WTC11 (cell line): ENCODE measurements around the gene ETV3. TPM values are rescaled to one million over a fixed set of nuclear protein-coding genes. Genes with fewer than 3 reads are reported as not detected.

Experiments
- ATF1 ChIP-seq: sonication (generic); formaldehyde crosslinking; IDR thresholded peaks from 2 replicates; pipeline ENCODE4 v1.8.1; 2023; ENCODE audit warnings: mild to moderate bottlenecking, moderate library complexity, missing genetic modification reagents
- CBFB ChIP-seq: sonication (generic); formaldehyde crosslinking; IDR thresholded peaks from 2 replicates; pipeline ENCODE4 v1.8.1; 2022; ENCODE audit warnings: mild to moderate bottlenecking, low read depth, missing genetic modification reagents
- CREM ChIP-seq: sonication (generic); formaldehyde crosslinking; IDR thresholded peaks from 2 replicates; pipeline ENCODE4 v1.8.1; 2022; ENCODE audit warnings: mild to moderate bottlenecking, missing genetic modification reagents, moderate library complexity
- ESRRA ChIP-seq: sonication (generic); formaldehyde crosslinking; IDR thresholded peaks from 2 replicates; pipeline ENCODE4 v1.8.1; 2022; ENCODE audit warnings: mild to moderate bottlenecking, missing genetic modification reagents, borderline replicate concordance
- FOXK1 ChIP-seq: sonication (generic); formaldehyde crosslinking; IDR thresholded peaks from 2 replicates; pipeline ENCODE4 v1.8.0; 2022; ENCODE audit warnings: mild to moderate bottlenecking, moderate library complexity, missing genetic modification reagents
- GTF2I ChIP-seq: fragments of 250-450 bp; sonication (Bioruptor Pico); conservative IDR thresholded peaks from 2 replicates; pipeline ENCODE4 v1.4.0; 2021; ENCODE audit warnings: mild to moderate bottlenecking
- HMGA2 ChIP-seq: fragments of 250-450 bp; sonication (Bioruptor Pico); IDR thresholded peaks from 2 replicates; pipeline ENCODE4 v1.4.0; 2021; ENCODE audit warnings: mild to moderate bottlenecking, moderate library complexity
- JAZF1 ChIP-seq: fragments of 250-450 bp; sonication (Bioruptor Pico); IDR thresholded peaks from 2 replicates; pipeline ENCODE4 v1.9.0; 2021; ENCODE audit warnings: moderate library complexity, mild to moderate bottlenecking, inconsistent platforms
- MXD4 ChIP-seq: fragments of 250-450 bp; sonication (Bioruptor Pico); IDR thresholded peaks from 2 replicates; pipeline ENCODE4 v1.8.0; 2021; ENCODE audit warnings: mild to moderate bottlenecking, moderate library complexity, borderline replicate concordance
- NR1H2 ChIP-seq: sonication (generic); formaldehyde crosslinking; IDR thresholded peaks from 2 replicates; pipeline ENCODE4 v1.9.0; 2021; ENCODE audit warnings: mild to moderate bottlenecking, moderate library complexity, missing genetic modification reagents
- NR3C1 ChIP-seq: sonication (generic); formaldehyde crosslinking; conservative IDR thresholded peaks from 2 replicates; pipeline ENCODE4 v1.8.1; 2023; ENCODE audit warnings: low read depth, mild to moderate bottlenecking, missing genetic modification reagents
- RORB ChIP-seq: fragments of 250-450 bp; sonication (Bioruptor Pico); IDR thresholded peaks from 2 replicates; pipeline ENCODE4 v1.9.0; 2021; ENCODE audit warnings: mild to moderate bottlenecking
- SMAD4 ChIP-seq: sonication (generic); formaldehyde crosslinking; IDR thresholded peaks from 2 replicates; pipeline ENCODE4 v1.8.0; 2022; ENCODE audit warnings: mild to moderate bottlenecking, missing genetic modification reagents
- SOX15 ChIP-seq: fragments of 250-450 bp; sonication (Bioruptor Pico); IDR thresholded peaks from 2 replicates; pipeline ENCODE4 v1.9.0; 2021; ENCODE audit warnings: mild to moderate bottlenecking
- SP1 ChIP-seq: sonication (generic); formaldehyde crosslinking; conservative IDR thresholded peaks from 2 replicates; pipeline ENCODE4 v1.8.1; 2022; ENCODE audit warnings: missing genetic modification reagents
- TEAD1 ChIP-seq: sonication (generic); formaldehyde crosslinking; IDR thresholded peaks from 2 replicates; pipeline ENCODE4 v1.8.0; 2022; ENCODE audit warnings: mild to moderate bottlenecking, missing genetic modification reagents
- TEAD4 ChIP-seq: sonication (generic); formaldehyde crosslinking; IDR thresholded peaks from 2 replicates; pipeline ENCODE4 v1.8.0; 2022; ENCODE audit warnings: mild to moderate bottlenecking, missing genetic modification reagents
- ZBTB21 ChIP-seq: sonication (generic); formaldehyde crosslinking; IDR thresholded peaks from 2 replicates; pipeline ENCODE4 v1.8.1; 2023; ENCODE audit warnings: mild to moderate bottlenecking, missing genetic modification reagents, borderline replicate concordance
- ZNF232 ChIP-seq: sonication (generic); formaldehyde crosslinking; IDR thresholded peaks from 2 replicates; pipeline ENCODE4 v1.8.0; 2022; ENCODE audit warnings: mild to moderate bottlenecking, missing genetic modification reagents
- ZNF263 ChIP-seq: sonication (generic); formaldehyde crosslinking; IDR thresholded peaks from 2 replicates; pipeline ENCODE4 v1.8.1; 2022; ENCODE audit warnings: low read depth, mild to moderate bottlenecking, moderate library complexity, missing genetic modification reagents
- ZNF416 ChIP-seq: fragments of 250-450 bp; sonication (Bioruptor Pico); IDR thresholded peaks from 2 replicates; pipeline ENCODE4 v1.9.0; 2021; ENCODE audit warnings: mild to moderate bottlenecking, inconsistent platforms
- total RNA-seq: library from RNA; stranded (reverse); gene quantifications from 3 replicates; pipeline ENCODE4 v1.2.3, GENCODE V29; 2021
- TF ChIP-seq, protein P1 (sequence below): sonication (generic); formaldehyde crosslinking; IDR thresholded peaks from 2 replicates; pipeline ENCODE4 v1.8.1; 2022; ENCODE audit warnings: low read depth, missing genetic modification reagents, borderline replicate concordance
- TF ChIP-seq, protein P2 (sequence below): sonication (generic); formaldehyde crosslinking; IDR thresholded peaks from 2 replicates; pipeline ENCODE4 v1.8.0; 2022; ENCODE audit warnings: mild to moderate bottlenecking, missing genetic modification reagents
- TF ChIP-seq, protein P3 (sequence below): sonication (generic); formaldehyde crosslinking; IDR thresholded peaks from 2 replicates; pipeline ENCODE4 v1.8.1; 2022; ENCODE audit warnings: missing genetic modification reagents, borderline replicate concordance
- TF ChIP-seq, protein P4 (sequence below): fragments of 250-450 bp; sonication (Bioruptor Pico); IDR thresholded peaks from 2 replicates; pipeline ENCODE4 v1.8.0; 2021; ENCODE audit warnings: mild to moderate bottlenecking
- TF ChIP-seq, protein P5 (sequence below): fragments of 250-450 bp; sonication (Bioruptor Pico); IDR thresholded peaks from 2 replicates; pipeline ENCODE4 v2.1.2; 2022; ENCODE audit warnings: mild to moderate bottlenecking, moderate library complexity
- TF ChIP-seq, protein P6 (sequence below): sonication (generic); formaldehyde crosslinking; conservative IDR thresholded peaks from 2 replicates; pipeline ENCODE4 v1.8.1; 2023; ENCODE audit warnings: mild to moderate bottlenecking, low read depth, missing genetic modification reagents, moderate library complexity
- TF ChIP-seq, protein P7 (sequence below): sonication (generic); formaldehyde crosslinking; IDR thresholded peaks from 2 replicates; pipeline ENCODE4 v1.8.1; 2023; ENCODE audit warnings: mild to moderate bottlenecking, missing genetic modification reagents, moderate library complexity
- TF ChIP-seq, protein P8 (sequence below): fragments of 200-600 bp; IDR thresholded peaks from 2 replicates; pipeline ENCODE4 v1.8.0; 2022; ENCODE audit warnings: antibody characterized with exemption

ETV3 gene
- total RNA-seq, 1 experiment from 2014 or later: 26.0 TPM

DNA sequence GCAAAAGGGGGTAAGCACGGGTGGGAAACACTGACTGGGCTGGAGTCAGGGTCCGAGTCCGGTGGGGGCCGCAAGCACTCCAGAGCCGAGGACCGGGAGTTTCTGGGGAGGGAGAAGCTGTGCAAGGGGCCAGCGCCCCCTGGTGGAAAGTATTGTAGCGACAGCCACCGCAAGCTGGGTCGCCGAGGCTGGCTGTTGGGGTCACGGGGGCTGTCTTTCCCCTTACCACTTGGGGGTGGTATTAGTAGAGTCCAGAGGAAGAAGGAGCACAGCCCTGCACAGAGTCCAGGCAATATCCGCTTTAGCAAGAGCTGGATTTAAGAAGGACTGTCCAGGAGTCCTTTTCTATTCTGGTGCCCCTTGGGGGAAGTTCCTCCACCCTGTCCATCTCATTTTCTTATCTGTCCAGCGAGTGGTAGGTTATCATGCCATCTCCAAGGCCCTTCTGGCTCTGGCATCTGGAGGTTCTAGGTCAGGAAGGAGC lies 17.9 kb upstream of the ETV3 start (continued):
- no peak for TF ChIP-seq CBFB
- TF ChIP-seq ATF1: no peak
- TF ChIP-seq, protein P1, sequence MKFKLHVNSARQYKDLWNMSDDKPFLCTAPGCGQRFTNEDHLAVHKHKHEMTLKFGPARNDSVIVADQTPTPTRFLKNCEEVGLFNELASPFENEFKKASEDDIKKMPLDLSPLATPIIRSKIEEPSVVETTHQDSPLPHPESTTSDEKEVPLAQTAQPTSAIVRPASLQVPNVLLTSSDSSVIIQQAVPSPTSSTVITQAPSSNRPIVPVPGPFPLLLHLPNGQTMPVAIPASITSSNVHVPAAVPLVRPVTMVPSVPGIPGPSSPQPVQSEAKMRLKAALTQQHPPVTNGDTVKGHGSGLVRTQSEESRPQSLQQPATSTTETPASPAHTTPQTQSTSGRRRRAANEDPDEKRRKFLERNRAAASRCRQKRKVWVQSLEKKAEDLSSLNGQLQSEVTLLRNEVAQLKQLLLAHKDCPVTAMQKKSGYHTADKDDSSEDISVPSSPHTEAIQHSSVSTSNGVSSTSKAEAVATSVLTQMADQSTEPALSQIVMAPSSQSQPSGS (CRISPR knock-in tag): no peak
- TF ChIP-seq TEAD4 (CRISPR knock-in tag): 0 out of 2 replicates have a peak, but pooled peaks have one; percentile 51
- TF ChIP-seq GTF2I (CRISPR knock-in tag): no peak
- TF ChIP-seq RORB: no peak
- no peak for TF ChIP-seq MXD4 (CRISPR knock-in tag)
- TF ChIP-seq ZNF263: no peak
- no peak for TF ChIP-seq SMAD4 (CRISPR knock-in tag)
- TF ChIP-seq CREM (CRISPR knock-in tag): no peak
- no peak for TF ChIP-seq NR1H2 (CRISPR knock-in tag)
- TF ChIP-seq ZNF416 (CRISPR knock-in tag): no peak
- TF ChIP-seq, protein P2, sequence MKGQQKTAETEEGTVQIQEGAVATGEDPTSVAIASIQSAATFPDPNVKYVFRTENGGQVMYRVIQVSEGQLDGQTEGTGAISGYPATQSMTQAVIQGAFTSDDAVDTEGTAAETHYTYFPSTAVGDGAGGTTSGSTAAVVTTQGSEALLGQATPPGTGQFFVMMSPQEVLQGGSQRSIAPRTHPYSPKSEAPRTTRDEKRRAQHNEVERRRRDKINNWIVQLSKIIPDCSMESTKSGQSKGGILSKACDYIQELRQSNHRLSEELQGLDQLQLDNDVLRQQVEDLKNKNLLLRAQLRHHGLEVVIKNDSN (CRISPR knock-in tag): peak; percentile 60; the same call in 1 of the 2 replicates
- no peak for TF ChIP-seq NR3C1 (CRISPR knock-in tag)
- TF ChIP-seq ESRRA (CRISPR knock-in tag): no peak
- TF ChIP-seq SOX15 (CRISPR knock-in tag): no peak
- peak; percentile 57; the same call in 1 of the 2 replicates for TF ChIP-seq TEAD1 (CRISPR knock-in tag)
- TF ChIP-seq, protein P3, sequence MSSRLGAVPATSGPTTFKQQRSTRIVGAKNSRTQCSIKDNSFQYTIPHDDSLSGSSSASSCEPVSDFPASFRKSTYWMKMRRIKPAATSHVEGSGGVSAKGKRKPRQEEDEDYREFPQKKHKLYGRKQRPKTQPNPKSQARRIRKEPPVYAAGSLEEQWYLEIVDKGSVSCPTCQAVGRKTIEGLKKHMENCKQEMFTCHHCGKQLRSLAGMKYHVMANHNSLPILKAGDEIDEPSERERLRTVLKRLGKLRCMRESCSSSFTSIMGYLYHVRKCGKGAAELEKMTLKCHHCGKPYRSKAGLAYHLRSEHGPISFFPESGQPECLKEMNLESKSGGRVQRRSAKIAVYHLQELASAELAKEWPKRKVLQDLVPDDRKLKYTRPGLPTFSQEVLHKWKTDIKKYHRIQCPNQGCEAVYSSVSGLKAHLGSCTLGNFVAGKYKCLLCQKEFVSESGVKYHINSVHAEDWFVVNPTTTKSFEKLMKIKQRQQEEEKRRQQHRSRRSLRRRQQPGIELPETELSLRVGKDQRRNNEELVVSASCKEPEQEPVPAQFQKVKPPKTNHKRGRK (CRISPR knock-in tag): no peak
- TF ChIP-seq JAZF1 (CRISPR knock-in tag): no peak
- TF ChIP-seq, protein P4, sequence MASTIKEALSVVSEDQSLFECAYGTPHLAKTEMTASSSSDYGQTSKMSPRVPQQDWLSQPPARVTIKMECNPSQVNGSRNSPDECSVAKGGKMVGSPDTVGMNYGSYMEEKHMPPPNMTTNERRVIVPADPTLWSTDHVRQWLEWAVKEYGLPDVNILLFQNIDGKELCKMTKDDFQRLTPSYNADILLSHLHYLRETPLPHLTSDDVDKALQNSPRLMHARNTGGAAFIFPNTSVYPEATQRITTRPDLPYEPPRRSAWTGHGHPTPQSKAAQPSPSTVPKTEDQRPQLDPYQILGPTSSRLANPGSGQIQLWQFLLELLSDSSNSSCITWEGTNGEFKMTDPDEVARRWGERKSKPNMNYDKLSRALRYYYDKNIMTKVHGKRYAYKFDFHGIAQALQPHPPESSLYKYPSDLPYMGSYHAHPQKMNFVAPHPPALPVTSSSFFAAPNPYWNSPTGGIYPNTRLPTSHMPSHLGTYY (CRISPR knock-in tag): no peak
- 0 out of 2 replicates have a peak, but pooled peaks have one; percentile 10 for TF ChIP-seq HMGA2
- TF ChIP-seq, protein P5, sequence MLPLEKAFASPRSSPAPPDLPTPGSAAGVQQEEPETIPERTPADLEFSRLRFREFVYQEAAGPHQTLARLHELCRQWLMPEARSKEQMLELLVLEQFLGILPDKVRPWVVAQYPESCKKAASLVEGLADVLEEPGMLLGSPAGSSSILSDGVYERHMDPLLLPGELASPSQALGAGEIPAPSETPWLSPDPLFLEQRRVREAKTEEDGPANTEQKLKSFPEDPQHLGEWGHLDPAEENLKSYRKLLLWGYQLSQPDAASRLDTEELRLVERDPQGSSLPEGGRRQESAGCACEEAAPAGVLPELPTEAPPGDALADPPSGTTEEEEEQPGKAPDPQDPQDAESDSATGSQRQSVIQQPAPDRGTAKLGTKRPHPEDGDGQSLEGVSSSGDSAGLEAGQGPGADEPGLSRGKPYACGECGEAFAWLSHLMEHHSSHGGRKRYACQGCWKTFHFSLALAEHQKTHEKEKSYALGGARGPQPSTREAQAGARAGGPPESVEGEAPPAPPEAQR (CRISPR knock-in tag): no peak
- no peak for TF ChIP-seq ZBTB21 (CRISPR knock-in tag)
- TF ChIP-seq, protein P6, sequence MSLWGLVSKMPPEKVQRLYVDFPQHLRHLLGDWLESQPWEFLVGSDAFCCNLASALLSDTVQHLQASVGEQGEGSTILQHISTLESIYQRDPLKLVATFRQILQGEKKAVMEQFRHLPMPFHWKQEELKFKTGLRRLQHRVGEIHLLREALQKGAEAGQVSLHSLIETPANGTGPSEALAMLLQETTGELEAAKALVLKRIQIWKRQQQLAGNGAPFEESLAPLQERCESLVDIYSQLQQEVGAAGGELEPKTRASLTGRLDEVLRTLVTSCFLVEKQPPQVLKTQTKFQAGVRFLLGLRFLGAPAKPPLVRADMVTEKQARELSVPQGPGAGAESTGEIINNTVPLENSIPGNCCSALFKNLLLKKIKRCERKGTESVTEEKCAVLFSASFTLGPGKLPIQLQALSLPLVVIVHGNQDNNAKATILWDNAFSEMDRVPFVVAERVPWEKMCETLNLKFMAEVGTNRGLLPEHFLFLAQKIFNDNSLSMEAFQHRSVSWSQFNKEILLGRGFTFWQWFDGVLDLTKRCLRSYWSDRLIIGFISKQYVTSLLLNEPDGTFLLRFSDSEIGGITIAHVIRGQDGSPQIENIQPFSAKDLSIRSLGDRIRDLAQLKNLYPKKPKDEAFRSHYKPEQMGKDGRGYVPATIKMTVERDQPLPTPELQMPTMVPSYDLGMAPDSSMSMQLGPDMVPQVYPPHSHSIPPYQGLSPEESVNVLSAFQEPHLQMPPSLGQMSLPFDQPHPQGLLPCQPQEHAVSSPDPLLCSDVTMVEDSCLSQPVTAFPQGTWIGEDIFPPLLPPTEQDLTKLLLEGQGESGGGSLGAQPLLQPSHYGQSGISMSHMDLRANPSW (CRISPR knock-in tag): no peak
- no peak for TF ChIP-seq ZNF232
- TF ChIP-seq, protein P7, sequence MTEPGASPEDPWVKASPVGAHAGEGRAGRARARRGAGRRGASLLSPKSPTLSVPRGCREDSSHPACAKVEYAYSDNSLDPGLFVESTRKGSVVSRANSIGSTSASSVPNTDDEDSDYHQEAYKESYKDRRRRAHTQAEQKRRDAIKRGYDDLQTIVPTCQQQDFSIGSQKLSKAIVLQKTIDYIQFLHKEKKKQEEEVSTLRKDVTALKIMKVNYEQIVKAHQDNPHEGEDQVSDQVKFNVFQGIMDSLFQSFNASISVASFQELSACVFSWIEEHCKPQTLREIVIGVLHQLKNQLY (CRISPR knock-in tag): no peak
- TF ChIP-seq, protein P8, sequence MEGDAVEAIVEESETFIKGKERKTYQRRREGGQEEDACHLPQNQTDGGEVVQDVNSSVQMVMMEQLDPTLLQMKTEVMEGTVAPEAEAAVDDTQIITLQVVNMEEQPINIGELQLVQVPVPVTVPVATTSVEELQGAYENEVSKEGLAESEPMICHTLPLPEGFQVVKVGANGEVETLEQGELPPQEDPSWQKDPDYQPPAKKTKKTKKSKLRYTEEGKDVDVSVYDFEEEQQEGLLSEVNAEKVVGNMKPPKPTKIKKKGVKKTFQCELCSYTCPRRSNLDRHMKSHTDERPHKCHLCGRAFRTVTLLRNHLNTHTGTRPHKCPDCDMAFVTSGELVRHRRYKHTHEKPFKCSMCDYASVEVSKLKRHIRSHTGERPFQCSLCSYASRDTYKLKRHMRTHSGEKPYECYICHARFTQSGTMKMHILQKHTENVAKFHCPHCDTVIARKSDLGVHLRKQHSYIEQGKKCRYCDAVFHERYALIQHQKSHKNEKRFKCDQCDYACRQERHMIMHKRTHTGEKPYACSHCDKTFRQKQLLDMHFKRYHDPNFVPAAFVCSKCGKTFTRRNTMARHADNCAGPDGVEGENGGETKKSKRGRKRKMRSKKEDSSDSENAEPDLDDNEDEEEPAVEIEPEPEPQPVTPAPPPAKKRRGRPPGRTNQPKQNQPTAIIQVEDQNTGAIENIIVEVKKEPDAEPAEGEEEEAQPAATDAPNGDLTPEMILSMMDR: peak; percentile 99
- TF ChIP-seq FOXK1 (CRISPR knock-in tag): no peak
- TF ChIP-seq SP1 (CRISPR knock-in tag): 0 out of 2 replicates have a peak, but pooled peaks have one; percentile 25
